Midbrain (tissue), 1 donor: ENCODE results near the gene CST9.
A peak's percentile ranks its signal among the peaks of the same experiment; 100 is the strongest.

Experiments used
- DNase-seq: peaks from one replicate; lab custom pipeline; 2025; lab: John Stamatoyannopoulos, UW

CST9 gene, protein sequence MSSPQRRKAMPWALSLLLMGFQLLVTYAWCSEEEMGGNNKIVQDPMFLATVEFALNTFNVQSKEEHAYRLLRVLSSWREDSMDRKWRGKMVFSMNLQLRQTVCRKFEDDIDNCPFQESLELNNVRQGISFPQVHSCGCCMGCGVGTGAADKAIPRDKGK

DNA sequence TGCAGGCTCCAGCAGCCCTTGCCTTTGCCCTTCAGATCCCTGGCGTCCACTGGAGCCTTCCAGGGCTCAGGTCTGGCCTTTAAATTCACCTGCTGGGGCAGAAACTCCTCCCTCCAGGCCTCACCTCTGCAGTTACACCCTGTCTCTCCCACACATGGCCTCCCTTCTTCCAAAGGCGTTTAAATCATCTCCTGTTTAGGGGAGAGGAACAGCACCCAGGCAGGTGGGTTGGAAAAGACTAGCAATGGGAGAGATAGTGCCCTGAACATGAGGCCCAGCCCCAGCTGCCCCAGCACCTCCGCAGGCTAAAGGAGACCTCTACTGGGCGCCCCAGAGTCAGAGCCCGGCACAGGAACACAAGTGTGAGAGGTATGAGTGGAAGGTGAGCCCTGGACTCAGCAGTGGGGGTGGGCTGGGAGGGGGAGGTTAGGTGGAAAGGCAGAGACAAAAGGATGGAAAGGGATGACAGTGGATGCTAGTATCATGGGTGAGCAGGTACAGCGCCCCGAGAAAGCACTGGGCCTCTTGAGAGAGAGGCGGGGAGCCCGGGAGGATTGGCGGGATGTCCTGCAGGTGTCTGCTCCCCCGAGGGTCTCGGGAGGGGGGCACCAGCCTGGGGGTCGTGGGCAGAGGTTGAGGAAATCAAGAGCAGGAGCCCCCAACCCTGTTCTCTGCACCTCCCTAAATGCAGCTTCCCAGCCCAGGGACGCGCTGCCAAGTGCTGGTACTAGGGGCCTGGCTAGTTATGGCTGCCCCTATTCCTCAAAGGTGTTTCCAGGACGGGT is at the start of gene CST9:
TSS of gene CST9 (minus strand) at position 51 of the 785 bp plus-strand sequence. CDS start 53 bp downstream, outside the sequence.
- no peak for DNase-seq

- no peak for DNase-seq
Measured at GRCh38 chr20:23654717-23655116, 49.0 kb upstream of the CST9 start.

DNA sequence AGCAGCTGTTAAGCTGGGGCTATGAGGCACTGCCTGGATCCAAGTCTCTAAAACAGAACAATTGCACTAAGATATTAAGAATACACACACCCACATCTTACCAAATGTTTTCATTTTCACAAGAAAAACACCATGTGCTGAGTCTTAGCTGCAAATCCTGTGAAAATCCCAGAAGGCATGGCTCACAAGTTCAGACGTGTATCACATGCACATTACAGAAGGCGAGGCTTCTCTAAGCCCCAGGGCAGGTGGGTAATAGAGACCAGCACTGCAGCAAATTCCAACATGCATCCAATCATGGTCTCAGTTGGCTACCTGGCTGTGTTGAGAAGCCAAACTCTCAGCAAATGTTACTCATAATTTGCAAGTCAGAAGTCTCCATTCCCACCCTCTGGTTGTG is 48.3 kb upstream of the CST9 start:
- no peak for DNase-seq

DNA sequence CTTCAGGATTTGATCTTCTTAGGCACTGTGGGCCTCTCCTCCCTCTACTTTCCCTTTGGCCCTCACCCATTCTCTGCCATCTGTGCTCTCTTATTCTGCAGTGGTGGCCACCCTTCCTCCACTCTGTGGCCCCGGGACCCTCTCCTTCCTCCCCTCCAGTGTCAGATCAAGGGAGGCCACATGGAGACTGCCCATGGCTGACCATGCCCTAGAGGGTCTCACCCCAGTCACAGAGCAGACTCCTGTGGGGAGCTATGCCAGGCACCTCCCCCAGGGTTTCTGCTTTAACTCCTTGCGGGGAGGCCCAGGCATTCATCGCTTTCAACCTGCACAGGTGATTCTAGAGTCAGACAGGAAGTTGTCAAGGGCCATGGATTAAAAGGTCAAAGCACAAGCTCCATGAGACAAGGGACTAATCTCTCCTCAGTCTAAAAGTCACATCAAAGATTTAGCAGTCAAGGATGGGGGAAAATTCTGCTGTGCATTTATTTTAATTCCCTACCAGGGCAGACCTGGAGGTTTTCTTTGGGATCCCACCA is 47.8 kb upstream of the CST9 start:
- DNase-seq: no peak

GRCh38 chr20:23652926-23653325 is 47.2 kb upstream of the CST9 start:
- no peak for DNase-seq

- DNase-seq: no peak
Measured at GRCh38 chr20:23652371-23652770, 46.7 kb upstream of the CST9 start.

DNA sequence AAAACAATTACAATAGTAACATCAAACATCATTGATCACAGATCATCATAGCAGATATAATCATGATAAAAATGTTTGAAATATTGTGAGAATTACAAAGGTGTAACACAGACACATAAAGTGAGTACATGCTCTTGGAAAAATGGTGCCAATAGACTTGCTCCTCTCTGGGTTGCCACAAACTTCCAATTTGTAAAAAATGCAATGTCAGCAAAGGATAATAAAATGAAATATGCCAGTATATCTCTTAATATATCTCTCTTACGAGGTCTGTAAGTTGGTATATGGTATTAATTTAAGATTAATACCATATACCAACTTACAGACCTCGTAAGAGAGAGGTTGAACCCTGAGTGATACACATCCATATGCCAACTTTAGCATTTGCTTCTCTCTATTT is 45.4 kb upstream of the CST9 start:
- DNase-seq: no peak

GRCh38 chr20:23649830-23650417 is 44.2 kb upstream of the CST9 start:
- DNase-seq: no peak

DNA sequence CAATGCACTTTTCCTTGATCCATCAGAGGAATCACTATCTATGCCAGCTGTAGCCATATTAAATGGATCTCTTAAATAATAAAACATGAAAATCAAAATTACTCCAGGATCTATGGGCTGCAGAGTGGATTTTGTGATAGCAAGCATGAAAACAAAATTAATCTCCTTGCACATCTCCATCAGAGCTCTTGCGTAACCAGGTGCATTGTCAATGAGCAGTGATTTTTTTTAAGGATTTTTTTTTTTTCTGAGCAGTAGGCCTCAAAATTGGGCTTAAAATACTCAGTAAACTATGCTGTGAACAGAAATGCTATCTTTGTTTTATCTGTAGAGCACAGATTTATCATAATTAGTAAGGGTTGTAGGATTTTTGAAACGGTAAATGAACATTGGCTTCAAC is 43.5 kb upstream of the CST9 start:
- DNase-seq: no peak

- DNase-seq: no peak
Measured at GRCh38 chr20:23647346-23647745, 41.6 kb upstream of the CST9 start.

GRCh38 chr20:23646106-23646873 is 40.6 kb upstream of the CST9 start:
- no peak for DNase-seq

- no peak for DNase-seq
Measured at GRCh38 chr20:23645575-23645974, 39.9 kb upstream of the CST9 start.

- DNase-seq: no peak
Measured at GRCh38 chr20:23644164-23644563, 38.4 kb upstream of the CST9 start.

DNA sequence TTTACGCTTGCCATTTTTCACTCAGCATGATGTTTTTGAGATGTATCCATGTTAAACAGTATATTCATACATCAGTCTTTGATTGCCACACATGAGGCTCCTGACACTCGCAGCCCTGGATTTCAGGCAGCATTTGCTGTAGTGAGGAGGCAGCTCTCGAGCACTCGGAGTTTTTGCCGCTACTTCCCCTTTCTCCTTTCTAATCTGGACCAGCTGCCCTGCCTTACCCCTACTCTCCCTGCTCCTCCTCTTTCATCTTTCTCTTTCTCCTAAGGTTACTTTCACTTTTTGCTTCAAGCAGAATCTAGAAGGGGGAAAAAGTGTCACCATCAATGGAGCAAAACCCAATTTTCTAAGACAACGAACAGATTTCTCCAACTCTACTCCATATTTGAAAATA is 37.9 kb upstream of the CST9 start:
- DNase-seq: no peak

GRCh38 chr20:23641936-23642751 is 36.4 kb upstream of the CST9 start:
- peak; percentile 41 for DNase-seq

DNA sequence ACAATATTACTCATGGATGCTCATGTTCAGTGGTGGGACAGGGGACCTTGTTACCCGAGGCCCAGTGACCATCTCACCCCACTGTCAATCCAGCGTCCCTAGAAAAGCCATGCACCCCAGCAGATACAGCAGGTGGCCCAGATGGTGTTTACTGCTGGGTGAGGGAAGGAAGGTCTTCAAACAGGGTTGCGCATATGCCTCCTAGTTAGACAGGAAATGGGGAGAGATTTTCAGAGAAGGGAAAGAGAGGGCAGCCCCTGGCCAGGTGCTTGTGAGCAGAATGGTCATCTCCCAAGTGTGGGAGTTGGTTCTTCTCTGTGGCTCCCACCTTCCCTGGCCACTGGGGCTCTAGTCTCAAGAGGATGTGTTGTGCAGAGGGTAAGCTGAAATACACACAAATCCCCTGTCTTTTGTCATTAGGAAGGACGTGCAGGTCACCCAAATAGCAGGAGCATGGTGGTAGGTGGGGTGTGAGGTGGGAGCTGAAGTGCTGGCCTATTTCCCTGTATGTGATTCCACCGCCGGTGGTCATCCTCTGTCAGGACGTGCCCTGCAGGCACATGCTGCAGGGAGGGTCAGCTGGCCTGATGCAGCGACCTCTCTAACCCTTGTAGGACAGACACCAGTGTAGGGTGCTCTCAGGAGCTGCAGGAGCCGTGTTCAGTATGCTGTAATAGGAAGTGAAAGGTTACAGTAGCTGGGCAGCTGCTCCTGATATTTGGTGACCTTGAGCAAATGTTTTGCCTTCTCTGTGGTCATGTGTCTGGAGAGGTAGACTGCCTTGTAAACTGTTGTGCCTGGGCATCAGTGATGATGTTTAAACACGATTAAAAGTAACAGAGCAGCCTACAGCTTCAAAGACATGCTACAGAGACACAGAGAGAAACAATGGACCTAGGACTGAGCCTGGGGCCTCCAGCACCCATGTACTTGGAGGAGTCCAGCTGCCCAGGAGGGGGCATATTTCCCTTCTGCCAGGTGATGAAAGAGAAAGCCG is 35.3 kb upstream of the CST9 start:
- DNase-seq: no peak

- no peak for DNase-seq
Measured at GRCh38 chr20:23640018-23640601, 34.4 kb upstream of the CST9 start.

- no peak for DNase-seq
Measured at GRCh38 chr20:23639490-23639958, 33.8 kb upstream of the CST9 start.

DNA sequence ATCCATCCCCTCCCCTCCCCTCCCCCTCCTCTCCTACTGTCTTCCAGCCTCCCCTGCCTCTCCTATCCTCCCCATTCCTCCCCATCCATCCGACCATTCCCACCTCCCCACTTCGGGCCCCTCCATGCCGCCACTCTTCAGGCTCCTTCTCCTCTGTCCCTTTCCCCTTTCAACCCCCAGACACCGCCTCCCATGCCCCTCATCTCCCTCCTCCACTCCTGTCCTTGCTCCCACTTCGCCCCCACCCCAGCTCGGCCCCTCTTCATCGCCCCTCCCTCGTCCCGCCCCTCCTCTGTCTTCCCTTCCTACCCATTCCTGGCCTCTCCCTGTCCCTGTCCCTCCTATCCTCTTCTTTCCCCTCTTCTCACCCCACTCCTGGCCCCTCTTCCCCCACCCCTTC is 32.6 kb upstream of the CST9 start:
- DNase-seq: no peak
